Measurements from ENCODE around the gene NPDC1.

DNA sequence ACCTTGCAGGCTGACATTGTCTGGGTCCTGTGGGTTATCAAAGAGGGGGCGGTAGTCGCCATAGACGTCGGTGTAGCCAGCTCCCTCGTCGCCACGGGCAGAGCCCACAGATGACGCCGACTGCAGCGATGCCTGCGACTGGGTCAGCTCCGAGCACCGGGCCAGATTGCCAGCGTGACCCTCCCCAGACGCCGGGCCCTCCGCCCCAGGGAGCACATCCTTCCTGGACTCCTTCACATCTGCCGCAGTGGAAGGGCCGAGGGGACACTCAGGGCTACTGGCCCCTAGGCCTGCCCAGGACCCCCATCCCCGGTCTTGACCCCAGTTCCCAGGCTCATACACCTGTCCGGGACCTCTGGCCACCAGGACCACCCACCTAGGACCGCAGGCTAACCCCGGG, 31.8 kb downstream of the NPDC1 start:
- TF ChIP-seq, protein P1, sequence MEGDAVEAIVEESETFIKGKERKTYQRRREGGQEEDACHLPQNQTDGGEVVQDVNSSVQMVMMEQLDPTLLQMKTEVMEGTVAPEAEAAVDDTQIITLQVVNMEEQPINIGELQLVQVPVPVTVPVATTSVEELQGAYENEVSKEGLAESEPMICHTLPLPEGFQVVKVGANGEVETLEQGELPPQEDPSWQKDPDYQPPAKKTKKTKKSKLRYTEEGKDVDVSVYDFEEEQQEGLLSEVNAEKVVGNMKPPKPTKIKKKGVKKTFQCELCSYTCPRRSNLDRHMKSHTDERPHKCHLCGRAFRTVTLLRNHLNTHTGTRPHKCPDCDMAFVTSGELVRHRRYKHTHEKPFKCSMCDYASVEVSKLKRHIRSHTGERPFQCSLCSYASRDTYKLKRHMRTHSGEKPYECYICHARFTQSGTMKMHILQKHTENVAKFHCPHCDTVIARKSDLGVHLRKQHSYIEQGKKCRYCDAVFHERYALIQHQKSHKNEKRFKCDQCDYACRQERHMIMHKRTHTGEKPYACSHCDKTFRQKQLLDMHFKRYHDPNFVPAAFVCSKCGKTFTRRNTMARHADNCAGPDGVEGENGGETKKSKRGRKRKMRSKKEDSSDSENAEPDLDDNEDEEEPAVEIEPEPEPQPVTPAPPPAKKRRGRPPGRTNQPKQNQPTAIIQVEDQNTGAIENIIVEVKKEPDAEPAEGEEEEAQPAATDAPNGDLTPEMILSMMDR (conservative IDR thresholded peaks at IDR 0.05) = no peak
- TF ChIP-seq ZFX (IDR thresholded peaks at IDR 0.05) = no peak

Data from C4-2B (cell line).